ENCODE results near the gene RHOBTB3. TPM values are rescaled to one million over a fixed set of nuclear protein-coding genes. Genes with fewer than 3 reads are reported as not detected.

The RHOBTB3 gene
- total RNA-seq, 4 donors from 2014 or later, result 55.6 to 216 (median 135) TPM

- no peak for TF ChIP-seq POLR2A (IDR thresholded peaks at IDR 0.05)
- peaks cover 2 to 59% (median 16%) of the 10 kb centered on the region in 3 donors for H3K4me1 ChIP-seq
Measured at GRCh38 chr5:95735406-95735805, 4.3 kb downstream of the RHOBTB3 start.

DNA sequence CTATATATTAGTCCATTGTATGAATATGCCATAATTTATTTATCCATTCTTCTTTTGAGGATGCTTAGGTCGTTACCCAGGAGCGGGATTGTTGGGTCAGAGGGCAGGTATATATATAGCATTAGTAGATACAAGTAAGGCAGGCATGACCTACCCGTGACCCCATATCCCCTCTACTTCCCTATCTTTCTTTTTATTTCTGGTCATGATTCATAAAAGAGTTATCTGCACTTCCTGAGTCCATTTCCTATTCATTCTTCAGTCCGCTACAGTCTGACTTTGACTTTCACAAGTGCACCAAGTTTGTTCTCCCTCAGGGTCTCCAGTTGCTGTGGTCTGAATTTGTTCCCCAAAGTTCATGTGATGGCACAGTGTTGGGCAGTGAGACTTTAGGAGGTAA lies 6.9 kb downstream of the RHOBTB3 start:
- Histone ChIP-seq H3K27ac (no peak overlapping the region), H3K9me3 (no peaks in the 10 kb centered on the region), H3K4me1 (peaks cover 2 to 51% (median 16%) of the 10 kb centered on the region in 3 donors), H3K27me3 (no peaks in the 10 kb centered on the region), H3K36me3 (peaks cover 0 to 10% of the 10 kb centered on the region in 2 donors), H3K4me3 (no peak overlapping the region)
- no peak for ATAC-seq
- 51 to 94% methylated on average over 3 to 4 of the region's 4 CpGs for WGBS, 2 donors (ENCODE audit: low coverage in 1 of 2)
- TF ChIP-seq POLR2A (IDR thresholded peaks at IDR 0.05) (no peak), POLR2AphosphoS5 (IDR thresholded peaks at IDR 0.05) (no peak), EP300 (IDR thresholded peaks at IDR 0.05) (no peak)
- TF ChIP-seq, protein P1, sequence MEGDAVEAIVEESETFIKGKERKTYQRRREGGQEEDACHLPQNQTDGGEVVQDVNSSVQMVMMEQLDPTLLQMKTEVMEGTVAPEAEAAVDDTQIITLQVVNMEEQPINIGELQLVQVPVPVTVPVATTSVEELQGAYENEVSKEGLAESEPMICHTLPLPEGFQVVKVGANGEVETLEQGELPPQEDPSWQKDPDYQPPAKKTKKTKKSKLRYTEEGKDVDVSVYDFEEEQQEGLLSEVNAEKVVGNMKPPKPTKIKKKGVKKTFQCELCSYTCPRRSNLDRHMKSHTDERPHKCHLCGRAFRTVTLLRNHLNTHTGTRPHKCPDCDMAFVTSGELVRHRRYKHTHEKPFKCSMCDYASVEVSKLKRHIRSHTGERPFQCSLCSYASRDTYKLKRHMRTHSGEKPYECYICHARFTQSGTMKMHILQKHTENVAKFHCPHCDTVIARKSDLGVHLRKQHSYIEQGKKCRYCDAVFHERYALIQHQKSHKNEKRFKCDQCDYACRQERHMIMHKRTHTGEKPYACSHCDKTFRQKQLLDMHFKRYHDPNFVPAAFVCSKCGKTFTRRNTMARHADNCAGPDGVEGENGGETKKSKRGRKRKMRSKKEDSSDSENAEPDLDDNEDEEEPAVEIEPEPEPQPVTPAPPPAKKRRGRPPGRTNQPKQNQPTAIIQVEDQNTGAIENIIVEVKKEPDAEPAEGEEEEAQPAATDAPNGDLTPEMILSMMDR (IDR thresholded peaks at IDR 0.05), result no peak

More at GRCh38 chr5:95735406-95735805, 4.3 kb downstream of the RHOBTB3 start:
- Histone ChIP-seq H3K9me3 (no peaks in the 10 kb centered on the region), H3K27ac (peak overlapping the region in 3 of 4 donors; percentile 44 to 98 (median 92)), H3K4me3 (peak overlapping the region in 1 of 2 donors; percentile 83), H3K36me3 (peaks cover 0 to 10% of the 10 kb centered on the region in 2 donors), H3K27me3 (no peaks in the 10 kb centered on the region)
- 17 to 23% methylated on average over 1 of the region's 1 CpG for WGBS, 2 donors (ENCODE audit: low coverage in 1 of 2)
- ATAC-seq, result no peak

DNA sequence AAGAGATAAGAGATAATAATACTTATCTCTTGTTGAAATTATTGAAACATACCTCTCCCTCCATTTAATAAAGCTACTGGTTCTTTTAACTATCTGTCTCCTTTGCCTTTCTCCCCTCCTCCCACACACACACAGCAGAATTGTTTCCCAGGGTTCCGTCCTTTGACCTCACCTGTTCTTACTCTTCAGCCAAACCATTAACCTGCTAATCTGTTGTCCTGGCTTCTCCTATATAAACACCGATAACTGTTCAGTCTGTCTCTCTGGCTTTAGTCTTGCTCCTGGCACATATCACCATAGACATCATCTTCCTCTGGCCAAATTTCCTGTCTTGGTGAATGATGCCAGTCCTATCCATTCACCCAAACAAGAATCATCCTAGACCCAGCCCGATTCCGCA lies 7.7 kb downstream of the RHOBTB3 start:
- ATAC-seq, result no peak
- WGBS, 2 donors (ENCODE audit: low coverage in 1 of 2), result 87 to 92% methylated on average over 4 of the region's 4 CpGs

GRCh38 chr5:95739857-95740256 lies 8.7 kb downstream of the RHOBTB3 start:
- TF ChIP-seq POLR2A (IDR thresholded peaks at IDR 0.05), result no peak
- no peak for TF ChIP-seq EP300 (IDR thresholded peaks at IDR 0.05)
- no peak for ATAC-seq
- peaks cover 0 to 36% (median 10%) of the 10 kb centered on the region in 3 donors for H3K4me1 ChIP-seq

More for the DNA sequence above, 7.7 kb downstream of the RHOBTB3 start:
- Histone ChIP-seq H3K4me1 (peaks cover 2 to 46% (median 13%) of the 10 kb centered on the region in 3 donors), H3K36me3 (peaks cover 0 to 10% of the 10 kb centered on the region in 2 donors), H3K27ac (no peak overlapping the region), H3K9me3 (no peaks in the 10 kb centered on the region), H3K4me3 (no peak overlapping the region), H3K27me3 (no peaks in the 10 kb centered on the region)
- TF ChIP-seq POLR2AphosphoS5 (IDR thresholded peaks at IDR 0.05), result no peak
- TF ChIP-seq EP300 (IDR thresholded peaks at IDR 0.05), result no peak
- TF ChIP-seq POLR2A (IDR thresholded peaks at IDR 0.05), result no peak
- TF ChIP-seq, protein P1 (IDR thresholded peaks at IDR 0.05), result no peak

GRCh38 chr5:95741458-95741857 lies 10.3 kb downstream of the RHOBTB3 start:
- H3K36me3 ChIP-seq, result peaks cover 0 to 21% of the 10 kb centered on the region in 2 donors
- no peak for ATAC-seq
- no peak overlapping the region for H3K27ac ChIP-seq
- H3K4me3 ChIP-seq, result no peak overlapping the region
- no peaks in the 10 kb centered on the region for H3K9me3 ChIP-seq
- no peaks in the 10 kb centered on the region for H3K27me3 ChIP-seq
- no peak for TF ChIP-seq POLR2AphosphoS5 (IDR thresholded peaks at IDR 0.05)
- TF ChIP-seq, protein P1 (IDR thresholded peaks at IDR 0.05), result no peak
- TF ChIP-seq POLR2A (IDR thresholded peaks at IDR 0.05), result no peak
- TF ChIP-seq EP300 (IDR thresholded peaks at IDR 0.05), result no peak
- peaks cover 0 to 26% (median 2%) of the 10 kb centered on the region in 3 donors for H3K4me1 ChIP-seq
- WGBS, 2 donors (ENCODE audit: low coverage in 1 of 2), result 86 to 100% methylated on average over 2 to 4 of the region's 4 CpGs

More at GRCh38 chr5:95739857-95740256, 8.7 kb downstream of the RHOBTB3 start:
- Histone ChIP-seq H3K36me3 (peaks cover 0 to 15% of the 10 kb centered on the region in 2 donors), H3K4me3 (no peak overlapping the region), H3K27ac (no peak overlapping the region), H3K27me3 (no peaks in the 10 kb centered on the region), H3K9me3 (no peaks in the 10 kb centered on the region)
- WGBS, 2 donors (ENCODE audit: low coverage in 1 of 2), result 84 to 90% methylated on average over 2 of the region's 2 CpGs

DNA sequence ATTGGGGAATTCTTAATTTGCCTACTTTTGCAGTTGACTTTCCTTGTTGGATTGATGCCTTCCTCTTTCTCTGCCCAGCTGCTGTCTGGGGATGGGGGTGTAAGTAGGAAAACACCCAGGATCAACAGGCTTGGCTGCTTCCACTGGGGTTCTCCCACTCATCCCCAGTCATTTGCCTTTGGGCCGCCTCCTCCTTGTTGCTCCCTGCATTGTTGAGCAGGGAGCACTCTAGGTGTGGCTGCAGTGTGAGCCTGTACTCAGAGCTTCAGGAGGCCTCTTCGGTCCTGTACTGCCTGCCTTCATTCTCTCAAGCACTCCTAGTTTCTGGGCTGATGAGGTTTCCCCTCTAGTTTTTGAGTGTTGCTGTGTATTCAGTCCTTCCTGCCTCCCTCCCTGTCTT lies 12.1 kb downstream of the RHOBTB3 start:
- H3K27ac ChIP-seq, result no peak overlapping the region
- no peak for TF ChIP-seq POLR2AphosphoS5 (IDR thresholded peaks at IDR 0.05)
- no peak for TF ChIP-seq POLR2A (IDR thresholded peaks at IDR 0.05)
- no peak for TF ChIP-seq EP300 (IDR thresholded peaks at IDR 0.05)
- TF ChIP-seq, protein P1 (IDR thresholded peaks at IDR 0.05), result no peak
- peaks cover 0 to 15% (median 2%) of the 10 kb centered on the region in 3 donors for H3K4me1 ChIP-seq
- peaks cover 0 to 26% of the 10 kb centered on the region in 2 donors for H3K36me3 ChIP-seq
- no peak overlapping the region for H3K4me3 ChIP-seq
- no peaks in the 10 kb centered on the region for H3K9me3 ChIP-seq
- no peaks in the 10 kb centered on the region for H3K27me3 ChIP-seq
- WGBS, 2 donors (ENCODE audit: low coverage in 1 of 2), result 79 to 80% methylated on average over 1 to 2 of the region's 2 CpGs
- no peak for ATAC-seq
